CD14-positive monocyte (primary cell): ENCODE data around the gene SLC22A31. TPM values are rescaled to one million over a fixed set of nuclear protein-coding genes. Genes with fewer than 3 reads are reported as not detected.
A peak's percentile ranks its signal among the peaks of the same experiment; 100 is the strongest.

Experiments
- DNase-seq, 3 donors: peaks; one replicate each; pipeline ENCODE4 v3.0.0-alpha.2; 2011 to 2022
- H2AFZ ChIP-seq: 2 replicates; pipeline ENCODE4 v1.6.0; 2012; ENCODE audit warnings: mild to moderate bottlenecking, low read depth, low read length, inconsistent platforms; ENCODE audit not compliant: insufficient read depth, poor library complexity, severe bottlenecking
- H3K27ac ChIP-seq, 2 donors: 1 replicate in 1 of 2; 2 replicates in 1 of 2; pipeline ENCODE4 v1.5.1; 2012 to 2013; ENCODE audit warnings: low read length in 2 of 2, control low read depth in 1 of 2, inconsistent platforms in 1 of 2, low read depth in 1 of 2, mild to moderate bottlenecking in 1 of 2
- H3K27me3 ChIP-seq, 2 donors: one replicate each; pipeline versions ENCODE4 v1.6.0 to v1.6.1; 2011 to 2013; ENCODE audit warnings: low read length in 2 of 2; ENCODE audit not compliant: control insufficient read depth in 2 of 2, insufficient read depth in 2 of 2
- H3K36me3 ChIP-seq, 2 donors: replicated peaks in 1 of 2; 1 replicate in 1 of 2; 2 replicates in 1 of 2; pipeline versions ENCODE4 v1.5.1 to v1.6.1; 2012 to 2013; ENCODE audit warnings: low read length in 2 of 2, control low read depth in 1 of 2, inconsistent platforms in 1 of 2, mild to moderate bottlenecking in 1 of 2; ENCODE audit not compliant: insufficient read depth in 2 of 2, control insufficient read depth in 1 of 2
- H3K4me1 ChIP-seq, 2 donors: 1 replicate in 1 of 2; 2 replicates in 1 of 2; pipeline versions ENCODE4 v1.5.1 to v1.6.1; 2012 to 2013; ENCODE audit warnings: low read length in 2 of 2, control low read depth in 1 of 2, inconsistent platforms in 1 of 2, mild to moderate bottlenecking in 1 of 2, moderate library complexity in 1 of 2; ENCODE audit not compliant: insufficient read depth in 2 of 2, control insufficient read depth in 1 of 2
- H3K4me2 ChIP-seq: replicated peaks from 2 replicates; pipeline ENCODE3; 2012; ENCODE audit warnings: low read length, moderate library complexity, mild to moderate bottlenecking; ENCODE audit not compliant: poor library complexity, severe bottlenecking; ENCODE audit errors: extremely low read depth
- H3K4me3 ChIP-seq, 3 experiments: fragments of 200-600 bp in 1 of 3; sonication (generic) in 1 of 3; replicated peaks in 1 of 3; 1 replicate in 2 of 3; 2 replicates in 1 of 3; pipeline ENCODE4 v1.5.1; 2011 to 2013; ENCODE audit warnings: low read length in 3 of 3, mild to moderate bottlenecking in 3 of 3, control low read depth in 2 of 3, low read depth in 2 of 3, inconsistent platforms in 1 of 3, moderate library complexity in 1 of 3
- H3K79me2 ChIP-seq: 2 replicates; pipeline ENCODE4 v1.6.0; 2012; ENCODE audit warnings: mild to moderate bottlenecking, control low read depth, inconsistent platforms, low read length, moderate library complexity; ENCODE audit not compliant: insufficient read depth
- H3K9ac ChIP-seq: 2 replicates; pipeline ENCODE4 v1.6.0; 2017; ENCODE audit warnings: low read length, mild to moderate bottlenecking; ENCODE audit not compliant: insufficient read depth, poor library complexity, severe bottlenecking
- H3K9me3 ChIP-seq, 2 donors: replicated peaks in 1 of 2; 1 replicate in 1 of 2; 2 replicates in 1 of 2; pipeline versions ENCODE4 v1.5.1 to v1.6.1; 2012 to 2013; ENCODE audit warnings: low read length in 2 of 2, control low read depth in 1 of 2; ENCODE audit not compliant: control insufficient read depth in 1 of 2, insufficient read depth in 1 of 2
- H4K20me1 ChIP-seq: 2 replicates; pipeline ENCODE4 v1.6.0; 2012; ENCODE audit warnings: mild to moderate bottlenecking, low read length, control low read depth, moderate library complexity; ENCODE audit not compliant: insufficient read depth
- H3K27ac Mint-ChIP-seq, 7 donors: one replicate each; pipeline ENCODE4 v1.8.0; 2020; ENCODE audit warnings: mild to moderate bottlenecking in 7 of 7, mixed read lengths in 7 of 7, moderate library complexity in 6 of 7, inconsistent platforms in 2 of 7
- H3K27me3 Mint-ChIP-seq, 3 donors: one replicate each; pipeline ENCODE4 v1.8.0; 2021 to 2022; ENCODE audit warnings: low read depth in 3 of 3, mild to moderate bottlenecking in 3 of 3, mixed read lengths in 3 of 3, moderate library complexity in 3 of 3, inconsistent platforms in 1 of 3
- H3K36me3 Mint-ChIP-seq, 2 donors: one replicate each; pipeline ENCODE4 v1.8.0; 2020; ENCODE audit warnings: mixed read lengths in 2 of 2, inconsistent platforms in 1 of 2, mild to moderate bottlenecking in 1 of 2
- H3K4me1 Mint-ChIP-seq: one replicate; pipeline ENCODE4 v1.8.0; 2020; ENCODE audit warnings: mild to moderate bottlenecking, mixed read lengths
- H3K4me3 Mint-ChIP-seq, 2 donors: one replicate each; pipeline ENCODE4 v1.8.0; 2020; ENCODE audit warnings: mild to moderate bottlenecking in 2 of 2, mixed read lengths in 2 of 2, moderate library complexity in 1 of 2
- H3K9me3 Mint-ChIP-seq, 7 donors: one replicate each; pipeline ENCODE4 v1.8.0; 2020 to 2022; ENCODE audit warnings: mixed read lengths in 7 of 7, mild to moderate bottlenecking in 6 of 7, moderate library complexity in 6 of 7, inconsistent platforms in 2 of 7
- WGBS: methylation state at CpG from one replicate; pipeline ENCODE4 v1.1.5; 2013; ENCODE audit warnings: missing lambda C conversion rate; ENCODE audit not compliant: insufficient coverage; 5-methylcytosine and 5-hydroxymethylcytosine counted together
- intact Hi-C, 2 donors: fragments of 100-400 bp; cut with micrococcal nuclease; formaldehyde crosslinking; loops; one replicate each; pipeline versions ENCODE4 v1.15.0 to v1.15.1; 2023
- polyA plus RNA-seq, 3 donors: library from polyadenylated mRNA; depleted of rRNA in 1 of 3; unstranded in 2 of 3; stranded (reverse) in 1 of 3; fragments of 300-500 nt in 2 of 3; fragments of >200 nt in 1 of 3; fragmentation: Illumina TruSeq in 2 of 3; gene quantifications; 1 replicate in 2 of 3; 2 replicates in 1 of 3; pipeline ENCODE4 v1.2.3, GENCODE V29; 2012 to 2021
- TF ChIP-seq, protein P1 (sequence below): fragments of 200-600 bp; IDR thresholded peaks from one replicate; pipeline ENCODE4 v1.8.0; 2022; ENCODE audit warnings: antibody characterized with exemption, mild to moderate bottlenecking

Gene SLC22A31
- polyA plus RNA-seq, 3 donors, result 0.29 TPM; not detected in 2

DNA sequence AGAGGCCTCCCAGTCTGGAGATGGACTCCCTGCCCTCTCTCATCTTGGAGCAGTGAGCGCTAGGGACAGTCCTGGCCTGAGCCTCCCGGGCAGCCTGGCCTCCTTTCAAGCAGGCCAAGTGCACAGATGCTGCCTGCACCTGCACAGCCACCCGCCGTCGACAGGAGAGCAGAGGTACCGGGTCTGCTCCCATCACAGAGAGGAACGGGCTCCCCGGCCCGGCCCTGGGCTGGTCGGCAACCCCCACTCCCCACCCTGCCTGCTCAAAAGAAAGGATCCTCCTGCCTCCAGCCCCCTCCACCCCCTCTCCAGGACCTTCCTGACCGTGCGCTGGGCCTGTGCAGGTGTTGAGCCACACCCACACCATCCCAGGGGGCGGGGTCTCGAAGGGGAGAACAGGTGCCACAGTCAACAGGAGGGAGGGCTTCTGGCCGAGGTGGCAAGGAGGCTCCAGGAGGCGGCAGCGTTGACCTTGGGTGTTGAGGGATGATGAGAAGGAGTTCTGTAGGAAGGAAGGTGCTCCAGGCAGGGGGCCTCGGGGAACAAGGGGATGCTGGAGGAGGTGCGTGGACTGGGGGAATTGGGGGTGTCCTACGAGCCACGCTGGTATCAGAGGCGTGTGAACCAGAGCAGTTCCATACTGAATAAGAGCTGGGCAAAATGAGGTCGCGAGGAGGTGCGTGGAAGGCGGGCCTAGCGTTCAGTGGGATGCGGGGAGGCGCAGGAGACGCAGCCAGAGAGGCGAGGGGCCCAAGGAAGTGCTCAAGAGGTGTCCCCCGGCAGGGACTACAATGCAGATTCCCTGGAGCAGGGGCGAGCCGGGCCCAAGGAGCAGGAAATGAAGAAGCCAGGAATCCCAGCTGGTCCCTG lies 29.8 kb downstream of the SLC22A31 start:
- Histone ChIP-seq H2AFZ (no peak overlapping the region), H3K27ac (no peak overlapping the region), H4K20me1 (no peaks in the 10 kb centered on the region), H3K36me3 (no peaks in the 10 kb centered on the region), H3K4me1 (peaks cover 18 to 24% of the 10 kb centered on the region in 2 donors), H3K4me3 (peak overlapping the region in 1 of 3 experiments; percentile 44), H3K27me3 (peaks cover 0 to 40% of the 10 kb centered on the region in 2 donors), H3K9ac (no peak overlapping the region), H3K79me2 (no peaks in the 10 kb centered on the region), H3K4me2 (peak overlapping the region; percentile 51), H3K9me3 (no peaks in the 10 kb centered on the region)
- TF ChIP-seq, protein P1, sequence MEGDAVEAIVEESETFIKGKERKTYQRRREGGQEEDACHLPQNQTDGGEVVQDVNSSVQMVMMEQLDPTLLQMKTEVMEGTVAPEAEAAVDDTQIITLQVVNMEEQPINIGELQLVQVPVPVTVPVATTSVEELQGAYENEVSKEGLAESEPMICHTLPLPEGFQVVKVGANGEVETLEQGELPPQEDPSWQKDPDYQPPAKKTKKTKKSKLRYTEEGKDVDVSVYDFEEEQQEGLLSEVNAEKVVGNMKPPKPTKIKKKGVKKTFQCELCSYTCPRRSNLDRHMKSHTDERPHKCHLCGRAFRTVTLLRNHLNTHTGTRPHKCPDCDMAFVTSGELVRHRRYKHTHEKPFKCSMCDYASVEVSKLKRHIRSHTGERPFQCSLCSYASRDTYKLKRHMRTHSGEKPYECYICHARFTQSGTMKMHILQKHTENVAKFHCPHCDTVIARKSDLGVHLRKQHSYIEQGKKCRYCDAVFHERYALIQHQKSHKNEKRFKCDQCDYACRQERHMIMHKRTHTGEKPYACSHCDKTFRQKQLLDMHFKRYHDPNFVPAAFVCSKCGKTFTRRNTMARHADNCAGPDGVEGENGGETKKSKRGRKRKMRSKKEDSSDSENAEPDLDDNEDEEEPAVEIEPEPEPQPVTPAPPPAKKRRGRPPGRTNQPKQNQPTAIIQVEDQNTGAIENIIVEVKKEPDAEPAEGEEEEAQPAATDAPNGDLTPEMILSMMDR, result no peak
- peaks cover 0 to 4% (median 0%) of the 10 kb centered on the region in 7 donors for H3K9me3 Mint-ChIP-seq
- H3K27ac Mint-ChIP-seq, result peak overlapping the region in 3 of 7 donors; percentile 40 to 75 (median 51)
- no peak for DNase-seq
- WGBS, result 20% methylated on average over 33 of the region's 34 CpGs
- intact Hi-C loops, result loop anchor here in 1 of 2 donors (2.0 to 5.0 kb wide), 3 partner anchors 22 to 313 kb away; partner anchors contain the start of genes GALNS and TRAPPC2L
- peak overlapping the region; percentile 51 to 86 for H3K4me3 Mint-ChIP-seq
- peaks cover 6% of the 10 kb centered on the region for H3K4me1 Mint-ChIP-seq
- H3K27me3 Mint-ChIP-seq, result peaks cover 8 to 64% (median 23%) of the 10 kb centered on the region in 3 donors
- H3K36me3 Mint-ChIP-seq, result no peaks in the 10 kb centered on the region

DNA sequence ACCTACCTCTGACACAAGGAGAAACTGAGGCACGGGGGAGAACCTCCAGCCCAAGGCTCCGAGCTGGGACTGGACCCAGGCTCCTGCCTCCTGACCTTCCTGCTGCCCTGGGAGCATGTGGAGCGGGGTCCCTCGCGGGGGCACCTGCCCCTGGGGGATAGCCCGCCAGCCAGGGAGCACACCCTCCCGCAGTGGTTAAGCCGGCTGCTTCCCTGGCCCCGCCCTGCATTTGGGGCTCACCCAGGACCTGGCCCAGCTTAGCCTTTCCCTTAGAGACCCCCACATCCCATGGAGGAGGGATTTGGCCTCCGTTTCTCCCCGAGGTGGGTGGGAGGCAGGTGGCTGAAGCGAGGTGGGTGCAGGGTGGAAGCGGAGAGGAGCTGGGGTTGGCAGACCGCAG lies 30.6 kb downstream of the SLC22A31 start:
- no peak for DNase-seq
- intact Hi-C loops, result loop anchor here (2.0 to 5.0 kb wide), 3 partner anchors 23 to 312 kb away; partner anchors contain the start of genes GALNS (in 2 of the 2) and TRAPPC2L (in 2 of the 2)
- Histone ChIP-seq H3K4me1 (peaks cover 18 to 24% of the 10 kb centered on the region in 2 donors), H3K4me3 (no peak overlapping the region), H3K36me3 (no peaks in the 10 kb centered on the region), H3K27me3 (peaks cover 0 to 40% of the 10 kb centered on the region in 2 donors), H4K20me1 (no peaks in the 10 kb centered on the region), H2AFZ (no peak overlapping the region), H3K9ac (no peak overlapping the region), H3K4me2 (no peak overlapping the region), H3K9me3 (no peaks in the 10 kb centered on the region), H3K27ac (no peak overlapping the region), H3K79me2 (no peaks in the 10 kb centered on the region)
- Mint-ChIP-seq H3K9me3 (peaks cover 0 to 4% (median 0%) of the 10 kb centered on the region in 7 donors), H3K4me1 (peaks cover 6% of the 10 kb centered on the region), H3K4me3 (no peak overlapping the region), H3K27ac (no peak overlapping the region), H3K36me3 (no peaks in the 10 kb centered on the region), H3K27me3 (peaks cover 8 to 64% (median 24%) of the 10 kb centered on the region in 3 donors)
- TF ChIP-seq, protein P1, result no peak
- 68% methylated on average over 5 of the region's 14 CpGs for WGBS
